Stimulated activated naive CD4-positive, alpha-beta T cell treated with Interleukin-2 at 50 U/mL for 16 hours (primary cell): Measurements from ENCODE around the gene LBH.

ENCODE experiments used
- DNase-seq: peaks from one replicate; lab custom pipeline; 2025; lab: John Stamatoyannopoulos, UW

Gene LBH

DNA sequence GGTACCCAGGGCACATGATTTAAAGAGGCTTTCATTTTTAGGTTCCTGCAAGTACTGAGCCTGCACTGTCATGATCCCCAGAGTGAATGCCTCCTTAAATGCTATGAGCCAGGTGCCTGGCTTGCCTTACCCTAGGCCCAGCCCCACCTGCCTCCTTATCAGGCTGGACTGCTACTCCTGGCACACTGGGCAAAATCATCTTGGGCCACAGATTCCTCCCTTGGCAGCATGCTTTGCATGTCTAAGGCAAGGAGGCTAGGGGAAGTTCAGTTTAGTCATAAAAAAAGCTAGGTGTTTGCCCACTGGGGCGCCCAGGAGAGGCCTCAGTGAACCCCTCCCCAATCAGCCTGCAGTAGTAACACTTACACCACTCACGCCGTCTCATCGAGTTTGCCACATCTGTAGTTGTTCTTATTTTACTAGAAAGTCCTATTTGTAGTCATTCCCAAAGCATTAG, 45.1 kb downstream of the LBH start:
- DNase-seq: no peak

DNA sequence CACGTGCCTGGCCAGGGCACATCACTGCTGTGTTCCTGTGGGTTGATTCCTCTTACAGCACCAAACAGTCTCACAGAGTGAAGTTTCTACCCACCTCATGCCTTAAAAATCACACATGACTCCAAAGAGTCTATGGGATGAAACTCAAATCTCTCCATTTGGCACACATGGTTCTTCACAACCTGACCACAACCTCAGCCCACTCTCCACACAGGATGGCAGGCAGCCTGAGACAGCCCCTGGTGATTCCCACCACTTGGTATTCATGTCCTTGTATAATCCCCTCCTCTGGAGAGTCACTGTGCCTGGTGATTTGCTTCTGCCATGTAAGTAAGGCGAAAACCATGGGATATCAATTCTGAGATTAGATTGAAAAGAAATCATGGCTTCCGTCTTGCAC, 46.2 kb downstream of the LBH start:
- no peak for DNase-seq

DNA sequence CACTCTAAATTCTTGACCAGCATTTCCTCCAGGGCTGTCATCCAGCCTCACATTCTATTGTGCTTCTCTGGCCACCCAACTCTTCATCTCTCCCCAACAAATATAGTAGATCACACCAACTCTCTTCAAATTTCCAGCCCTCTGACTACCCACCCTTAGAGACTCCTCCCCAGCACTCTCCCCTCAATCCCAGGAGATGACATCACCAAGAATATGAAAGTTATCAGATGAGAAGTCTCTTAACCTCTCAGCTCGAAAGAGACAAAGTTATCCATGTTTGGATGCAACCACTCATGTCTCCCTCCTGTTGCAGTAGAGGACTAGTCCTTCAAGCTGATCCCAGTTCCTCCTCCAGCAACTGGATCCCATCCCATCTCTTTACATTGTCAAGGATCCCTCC, 47.1 kb downstream of the LBH start:
- DNase-seq: no peak

DNA sequence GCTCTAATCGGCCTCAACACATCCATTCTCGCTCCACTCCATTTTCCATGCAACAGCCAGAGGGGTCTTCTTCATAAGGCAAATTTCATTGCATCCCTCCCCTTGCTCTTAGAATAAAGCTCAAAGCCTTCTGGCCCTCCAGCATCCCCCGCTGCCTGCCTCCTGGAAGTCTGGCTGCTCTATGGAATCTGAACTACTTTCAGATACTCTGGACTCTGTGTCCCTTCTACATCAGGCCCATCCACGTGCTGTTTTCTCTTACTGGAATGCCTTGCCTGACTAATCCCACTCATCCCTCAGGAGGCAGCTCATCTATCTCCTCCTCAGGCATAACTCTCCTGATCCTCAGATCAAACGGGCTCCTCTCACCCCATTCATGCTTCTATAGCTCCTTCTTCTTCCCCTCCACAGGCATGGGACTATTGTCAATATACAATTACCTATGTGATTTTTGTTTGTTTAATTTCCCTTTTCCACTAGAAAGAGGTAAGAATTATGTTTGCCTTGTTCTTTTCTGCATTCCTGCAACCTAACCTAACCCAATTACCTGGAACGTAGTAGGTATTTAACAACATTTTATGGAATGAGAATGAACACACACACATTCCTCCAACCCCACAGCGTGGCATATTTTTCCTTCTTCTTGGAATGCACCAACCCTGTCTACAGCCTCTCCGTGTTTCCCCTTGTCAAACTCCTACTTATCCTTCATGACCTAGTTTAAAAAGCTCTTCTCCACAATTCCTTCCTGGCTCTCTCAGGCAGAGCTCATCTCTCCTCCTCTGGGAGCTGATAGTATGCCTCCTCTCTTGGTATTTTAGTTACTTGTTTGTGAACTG, 49.5 kb downstream of the LBH start:
- no peak for DNase-seq

DNA sequence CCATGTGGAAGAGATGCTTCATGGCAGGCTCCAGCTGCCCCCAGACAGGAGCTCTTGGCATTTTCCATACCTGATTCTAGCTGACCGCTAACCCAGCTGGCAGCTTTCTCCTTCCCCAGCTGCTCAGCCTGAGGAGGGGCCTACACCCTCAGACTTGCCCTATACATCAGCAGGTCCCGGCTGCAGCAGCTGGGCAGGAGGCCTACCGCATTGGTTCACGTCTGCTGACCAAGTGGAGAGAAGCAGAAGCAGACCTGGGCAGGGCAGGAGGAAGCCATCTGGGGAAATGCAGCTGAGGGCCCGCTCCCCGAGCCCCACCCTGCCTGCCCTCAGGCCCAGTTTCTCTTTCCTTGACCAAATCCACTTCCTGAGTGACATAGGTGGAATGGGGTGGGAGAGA, 50.7 kb downstream of the LBH start:
- no peak for DNase-seq

DNA sequence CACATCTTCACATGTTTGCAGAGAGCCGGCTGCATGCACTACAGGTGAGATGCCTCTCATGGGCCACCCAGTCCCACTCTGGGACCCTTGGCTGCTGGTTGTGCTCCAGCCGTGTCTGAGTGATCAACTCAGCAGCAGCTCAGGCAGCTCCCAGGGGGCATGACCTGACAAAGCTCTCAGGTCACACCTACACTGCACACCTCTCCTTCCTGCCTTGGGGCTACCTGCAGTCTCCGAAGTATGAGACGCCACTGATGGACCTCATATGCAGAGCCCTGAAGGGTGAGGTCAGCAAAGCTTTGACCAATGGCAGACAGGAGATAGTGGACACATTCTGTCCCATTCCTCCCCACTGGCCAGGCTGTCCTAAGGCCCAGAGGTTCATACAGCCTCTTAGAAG, 51.4 kb downstream of the LBH start:
- DNase-seq: no peak

DNA sequence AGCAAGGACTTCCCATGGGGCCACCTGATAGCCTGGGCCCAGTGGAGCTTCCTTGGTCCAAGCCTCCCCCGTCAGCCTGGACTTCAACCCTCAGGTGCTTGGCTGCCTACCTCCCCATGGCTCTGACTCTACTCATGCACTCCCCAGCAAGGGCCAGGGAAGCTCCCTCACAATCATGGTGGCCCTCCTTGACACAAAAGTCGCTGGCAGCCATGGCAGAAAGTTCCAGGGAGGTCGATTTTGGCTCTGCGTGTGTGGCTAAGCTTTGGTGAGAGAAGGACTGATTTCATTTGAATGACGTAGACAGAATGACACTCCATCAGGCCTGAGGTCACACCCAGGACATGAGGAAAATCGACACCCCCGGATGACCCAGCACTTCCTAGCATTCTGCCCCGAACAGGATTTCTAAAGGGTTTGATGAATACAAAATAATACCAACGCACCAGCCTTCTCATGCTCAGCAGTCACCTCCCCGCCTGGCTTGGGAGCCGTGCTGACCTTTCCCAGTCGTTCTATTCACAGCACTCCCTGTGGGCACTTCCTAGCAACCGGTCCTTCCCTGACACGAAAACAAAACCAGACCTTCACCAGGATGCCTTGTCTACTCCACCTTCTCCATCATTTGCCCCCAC, 52.7 kb downstream of the LBH start:
- no peak for DNase-seq

DNA sequence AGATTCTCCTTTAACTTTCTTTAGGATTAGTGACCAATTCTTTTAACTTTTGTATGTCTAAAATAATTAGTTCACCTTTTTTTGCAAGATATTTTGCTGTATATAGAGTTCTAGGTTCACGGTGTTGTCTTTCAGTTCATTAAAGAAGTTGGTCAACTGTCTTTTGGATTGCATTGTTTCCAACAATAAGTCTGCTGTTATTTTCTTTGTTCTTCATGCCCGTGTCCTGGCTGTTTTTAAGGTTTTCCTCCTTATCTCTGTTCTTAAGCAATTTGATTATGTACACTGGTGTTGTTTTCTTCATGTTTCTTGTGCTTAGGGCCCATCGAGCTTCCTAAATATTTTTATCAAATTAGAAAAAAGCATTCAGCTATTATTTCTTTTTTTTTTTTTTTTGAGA, 54.4 kb downstream of the LBH start:
- no peak for DNase-seq

DNA sequence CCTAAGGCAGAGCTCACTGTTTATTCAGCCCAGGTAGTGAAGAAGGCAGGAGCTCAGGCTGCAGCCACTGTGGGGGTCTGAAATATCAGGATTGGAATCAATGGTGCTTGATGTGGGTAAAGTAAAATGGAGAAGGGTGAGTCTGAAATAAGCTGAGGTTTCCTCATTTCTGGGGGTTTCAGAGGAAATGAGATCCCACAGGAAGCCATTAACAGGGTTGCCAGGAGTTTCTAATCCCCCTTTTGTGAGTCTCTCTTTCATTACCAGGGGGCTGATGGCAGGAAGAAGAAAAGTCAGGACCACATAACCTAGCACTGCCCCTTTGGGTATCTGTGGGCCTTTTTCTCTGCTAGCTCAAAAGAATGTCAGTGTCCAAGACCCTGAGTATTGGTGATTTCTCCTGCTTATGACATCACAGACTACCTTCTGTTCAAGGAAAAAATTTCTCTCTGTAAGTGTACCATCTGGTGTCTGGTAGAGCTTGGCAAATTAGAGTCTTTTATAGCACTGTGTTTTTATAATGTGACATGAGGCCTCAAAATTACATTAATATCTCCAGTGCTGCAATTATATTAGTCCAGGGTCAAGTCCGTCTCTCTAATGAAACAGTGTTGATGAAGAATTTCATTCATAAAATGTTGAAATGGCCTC, 56.0 kb downstream of the LBH start:
- DNase-seq: no peak

DNA sequence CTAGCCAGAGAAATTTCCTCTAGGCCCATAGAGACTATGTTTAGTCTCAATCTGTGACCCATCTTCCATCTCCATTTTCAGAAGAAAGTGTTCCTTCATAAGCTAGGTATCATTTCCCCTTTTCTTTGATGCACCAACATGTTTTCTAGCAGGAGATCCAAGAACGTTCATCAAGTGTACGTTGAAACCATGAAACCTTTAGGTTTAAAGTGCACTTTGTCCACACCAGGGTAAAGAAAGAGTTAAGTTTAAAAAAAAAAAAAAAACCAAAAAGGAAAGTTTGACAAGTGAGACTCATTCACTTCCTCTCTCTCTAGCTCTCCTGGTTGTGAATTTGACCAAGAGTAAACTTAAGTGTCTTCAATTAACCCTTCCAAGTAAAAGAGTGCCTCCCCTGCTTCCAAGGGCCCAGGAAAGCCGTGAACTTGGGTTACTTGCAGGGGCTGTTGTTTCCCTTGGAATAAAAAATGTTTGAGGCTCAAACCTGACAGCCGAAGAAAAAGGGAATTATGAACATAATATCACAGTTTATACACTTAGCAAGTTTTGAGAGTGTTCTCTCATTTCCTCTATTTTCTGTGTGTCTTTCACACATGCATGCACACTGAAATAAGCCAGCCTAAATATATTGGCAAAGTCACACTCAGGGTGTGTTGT, 56.7 kb downstream of the LBH start:
- no peak for DNase-seq

DNA sequence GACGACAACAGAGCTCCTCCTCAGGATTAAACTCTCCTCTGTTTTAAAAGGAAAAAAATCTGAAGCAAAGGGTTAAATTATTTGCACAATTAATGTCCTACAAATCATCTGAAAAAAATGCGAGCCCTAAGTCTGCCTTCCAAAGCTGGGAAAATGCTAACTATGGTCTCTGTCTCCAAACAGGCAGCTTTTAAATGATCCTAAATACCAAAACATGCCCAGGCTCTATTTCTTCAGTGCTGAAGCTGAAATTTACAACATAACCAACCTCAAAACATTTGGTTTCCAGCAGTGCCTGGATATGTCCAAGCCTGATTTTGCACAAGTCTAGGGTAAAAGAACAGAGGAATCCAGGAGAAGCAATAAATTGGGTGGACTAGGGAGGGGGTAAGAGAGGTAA, 57.2 kb downstream of the LBH start:
- no peak for DNase-seq

DNA sequence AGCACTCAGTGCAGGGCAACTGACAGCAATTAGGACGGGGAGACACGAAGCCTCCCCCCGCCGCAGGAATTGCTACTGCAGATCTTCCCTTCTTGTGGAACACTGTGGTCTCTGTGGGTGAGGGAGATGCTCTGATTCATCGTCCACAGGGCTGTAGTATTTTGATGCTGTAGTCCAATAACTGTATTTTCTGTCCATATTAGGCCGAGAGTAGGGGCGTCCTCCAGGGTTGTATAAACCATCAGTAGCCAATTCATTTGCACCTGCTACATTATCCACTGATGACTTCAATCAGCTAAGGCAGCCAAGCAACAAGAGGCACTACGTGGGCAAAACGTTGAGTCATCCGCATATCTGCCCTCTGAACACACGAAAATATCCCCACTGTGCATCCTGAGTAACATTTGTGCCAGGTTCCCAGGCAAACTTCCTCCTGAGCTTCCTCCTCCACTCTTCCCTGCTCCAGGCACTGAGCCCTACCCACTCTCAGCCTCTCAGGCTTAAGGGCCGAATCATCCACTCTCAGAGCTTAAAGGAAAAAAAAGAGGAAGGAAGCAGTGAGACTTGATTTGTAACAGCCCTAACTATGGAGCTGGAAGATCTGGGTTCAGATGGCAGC, 62.1 kb downstream of the LBH start:
- DNase-seq: no peak

DNA sequence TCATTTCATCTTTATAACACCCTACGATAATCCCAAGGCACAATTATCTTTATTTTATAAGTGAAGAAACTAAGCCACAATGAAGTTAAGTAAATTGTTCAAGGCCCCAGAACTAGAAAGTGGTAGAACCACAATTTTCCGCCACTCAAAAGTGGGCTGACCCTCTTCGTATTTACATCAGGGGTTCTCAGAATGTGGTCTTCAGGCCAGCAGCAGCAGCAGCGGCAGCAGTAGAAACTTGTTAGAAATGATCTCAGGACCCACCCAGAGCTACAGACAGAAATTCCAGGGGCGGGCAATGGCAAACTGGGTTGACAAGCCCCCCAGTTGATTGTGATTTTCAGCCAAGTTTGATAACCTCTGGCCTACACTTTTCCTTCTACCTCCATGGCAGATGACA, 62.8 kb downstream of the LBH start:
- DNase-seq: no peak

DNA sequence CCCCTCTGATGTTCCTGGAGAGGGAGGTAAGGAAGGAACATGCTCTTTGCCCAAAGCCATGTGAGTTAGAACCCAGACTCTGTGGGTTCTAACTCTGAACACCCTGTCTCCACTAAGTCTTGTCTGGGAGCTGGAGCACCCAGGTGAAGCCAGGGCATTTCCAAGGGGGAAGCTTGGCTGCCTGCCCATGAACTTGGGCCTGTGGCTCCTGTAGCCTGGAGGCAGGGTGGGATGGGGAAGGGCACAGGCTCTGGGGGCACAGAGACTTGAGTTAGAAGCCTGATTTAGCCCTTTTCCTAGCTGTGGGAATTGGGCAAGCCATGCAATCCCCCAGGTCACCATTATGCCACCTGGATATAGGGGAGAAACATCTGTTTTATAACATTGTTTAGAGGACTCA, 65.2 kb downstream of the LBH start:
- DNase-seq: no peak

DNA sequence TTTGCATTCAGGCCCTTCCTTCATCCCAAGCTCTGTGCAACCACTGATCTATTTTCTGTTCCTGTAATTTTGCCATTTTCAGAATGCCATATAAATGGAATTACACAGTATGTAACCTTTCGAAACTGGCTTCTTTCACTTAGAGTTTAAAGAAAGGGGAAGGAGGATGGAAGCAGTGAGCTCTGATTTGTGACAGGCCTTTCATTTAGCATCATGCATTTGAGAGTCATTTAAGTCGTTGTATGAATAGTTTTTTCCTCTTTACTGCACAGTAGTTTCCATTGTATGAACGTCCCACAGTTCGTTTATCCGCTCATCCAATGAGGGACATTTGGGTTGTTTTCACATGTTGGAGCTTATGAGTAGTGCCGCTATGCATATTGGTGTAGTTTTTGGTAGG, 67.0 kb downstream of the LBH start:
- DNase-seq: no peak

DNA sequence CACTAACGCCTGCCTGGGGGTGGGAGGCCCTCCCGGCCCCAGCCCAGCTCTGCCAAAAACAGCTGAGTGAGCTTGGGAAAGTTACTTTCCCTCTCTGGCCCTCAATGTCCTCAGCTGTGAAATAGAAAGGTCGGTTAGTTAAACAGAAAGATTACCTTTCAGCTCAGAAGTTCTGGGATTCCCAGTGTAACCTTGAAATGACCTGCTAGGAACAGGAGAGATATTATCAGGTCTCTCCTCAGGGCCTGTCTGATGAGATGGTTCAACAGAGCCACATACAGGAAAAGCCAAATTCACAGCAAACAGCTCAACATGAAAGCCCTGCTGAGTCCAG, 68.8 kb downstream of the LBH start:
- DNase-seq: no peak

DNA sequence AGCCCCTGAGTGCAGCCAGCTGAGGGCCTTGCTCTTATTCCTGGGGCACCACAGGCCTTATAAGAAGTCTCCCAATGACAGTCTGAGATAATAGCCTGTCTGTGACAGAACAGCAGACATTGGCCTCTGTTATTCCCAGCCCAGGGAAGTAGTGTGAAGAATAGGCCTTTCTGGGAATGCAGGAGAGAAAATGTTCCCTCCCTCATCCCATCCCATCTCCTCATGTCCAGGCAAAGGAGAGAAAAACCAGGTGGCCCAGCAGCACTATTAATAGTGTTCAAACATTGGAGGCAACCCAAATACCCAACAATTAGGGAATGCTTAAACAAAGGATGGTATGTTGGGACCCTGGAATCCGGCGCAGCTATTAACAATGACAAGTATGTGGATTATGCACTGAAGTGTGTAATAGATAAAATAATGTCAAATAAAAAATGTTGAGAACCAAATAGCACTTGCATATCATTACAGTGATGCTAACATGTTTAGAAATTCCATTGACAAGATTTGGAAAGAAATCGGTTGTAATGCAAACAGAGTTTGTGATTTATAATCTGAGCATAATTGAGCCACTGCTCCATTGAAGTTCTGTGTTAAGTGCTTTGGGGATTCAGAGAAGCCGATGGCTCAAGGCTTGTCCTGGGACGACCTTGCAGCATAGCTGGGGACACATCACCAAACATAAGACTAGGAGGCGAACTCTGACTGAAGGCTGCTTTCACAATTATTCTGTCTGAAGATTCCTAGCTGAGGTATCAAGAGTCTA, 69.3 kb downstream of the LBH start:
- no peak for DNase-seq

DNA sequence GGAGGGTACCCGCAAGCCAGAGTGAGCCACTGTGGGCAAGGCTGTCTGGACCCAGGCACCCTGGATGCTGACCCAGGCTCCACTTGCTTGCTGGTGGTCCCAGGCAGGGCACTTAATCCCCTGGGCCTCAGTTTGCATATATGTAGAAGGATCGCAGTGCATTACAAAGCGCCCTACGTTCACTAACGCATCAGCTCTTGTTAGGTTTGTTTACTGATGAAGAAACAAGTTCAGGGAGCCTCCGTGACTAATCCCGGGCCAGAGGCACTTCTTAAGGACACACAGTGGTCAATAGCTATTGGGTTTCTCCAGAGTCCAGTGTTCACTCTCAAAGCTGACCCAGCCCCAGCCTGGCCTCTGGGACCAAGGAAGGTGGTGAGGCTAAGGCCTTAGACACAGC, 70.2 kb downstream of the LBH start:
- no peak for DNase-seq

DNA sequence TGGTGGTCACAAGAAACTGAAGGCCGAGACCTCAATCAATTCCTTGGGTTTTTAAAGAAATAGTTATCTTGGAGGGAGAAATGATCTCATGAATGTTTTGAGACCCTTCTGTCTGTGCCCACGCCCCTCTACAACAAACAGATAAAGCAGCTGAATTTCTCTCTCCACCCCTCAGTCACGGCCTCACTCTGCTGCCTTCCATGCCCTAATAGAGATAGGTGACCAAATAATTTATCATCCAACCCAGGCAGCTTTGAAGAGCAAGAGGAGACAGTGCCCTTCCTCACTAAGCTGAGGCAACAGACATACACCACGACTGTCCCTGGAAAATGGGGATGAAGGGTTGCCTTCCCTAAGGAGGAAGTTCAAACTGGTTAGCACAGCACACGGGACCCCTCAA, 71.2 kb downstream of the LBH start:
- no peak for DNase-seq

DNA sequence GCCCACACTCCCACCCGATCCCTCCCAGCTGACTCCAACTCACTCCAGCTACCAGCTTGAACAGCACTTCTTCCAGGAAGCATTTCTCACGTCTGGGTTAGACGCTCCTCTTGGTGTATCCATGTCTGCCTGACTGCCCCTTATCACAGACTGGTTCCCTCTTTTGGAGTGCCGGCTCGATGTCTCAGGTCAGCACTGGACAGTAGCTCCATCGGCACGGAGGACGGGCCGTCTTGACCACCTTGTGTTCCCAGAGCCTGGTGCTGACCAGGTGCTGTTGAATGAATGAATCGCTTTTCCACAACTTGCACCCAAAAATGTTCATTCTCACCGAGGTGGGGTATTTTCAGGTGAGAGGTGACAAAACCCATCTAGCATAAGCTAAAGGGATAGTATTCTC, 71.8 kb downstream of the LBH start:
- DNase-seq: no peak

DNA sequence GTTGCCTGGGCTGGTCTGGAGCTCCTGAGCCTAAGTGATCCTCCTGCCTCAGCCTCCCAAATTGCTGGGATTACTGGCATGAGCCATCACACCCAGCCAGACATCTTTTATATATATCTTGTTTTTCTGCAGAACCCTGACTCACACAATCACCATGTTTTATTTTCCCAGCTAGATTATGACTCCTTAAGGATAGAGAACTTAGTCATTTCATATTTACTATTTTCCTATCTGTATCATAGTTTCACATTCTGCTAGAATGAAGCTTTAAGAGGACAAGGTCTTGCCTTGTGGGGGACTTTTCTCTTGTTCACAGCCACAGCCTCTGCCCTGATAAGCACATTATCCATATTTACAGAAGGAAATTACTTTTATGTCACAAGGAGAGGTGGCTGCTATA, 73.9 kb downstream of the LBH start:
- DNase-seq: no peak

DNA sequence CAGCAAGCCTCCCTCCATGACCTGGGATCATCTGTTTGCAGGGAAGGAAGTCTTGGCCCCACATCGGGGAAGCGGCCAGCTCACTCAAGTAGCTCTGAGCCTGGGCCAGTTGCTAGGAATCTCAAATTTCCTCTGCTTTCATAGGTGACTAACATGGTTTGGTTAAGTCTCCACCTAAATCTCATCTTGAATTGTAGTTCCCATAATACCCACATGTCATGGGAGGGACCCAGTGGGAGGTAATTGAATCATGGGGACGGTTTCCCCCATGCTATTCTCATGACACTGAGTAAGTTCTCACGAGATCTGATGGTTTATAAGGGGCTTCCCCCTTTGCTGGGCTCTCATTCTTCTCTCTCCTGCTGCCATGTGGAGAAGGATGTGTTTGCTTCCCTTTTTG, 75.2 kb downstream of the LBH start:
- DNase-seq: no peak
